ENCODE measurements around the gene FBXO41.

GRCh38 chr2:73333564-73333963 lies 49.3 kb upstream of the FBXO41 start:
- TF ChIP-seq CTCF (IDR thresholded peaks at IDR 0.05) (no peak), POLR2A (IDR thresholded peaks at IDR 0.05) (no peak), POLR2AphosphoS5 (IDR thresholded peaks at IDR 0.05) (no peak), EP300 (IDR thresholded peaks at IDR 0.05) (no peak)

All from suprapubic skin (tissue), 4 donors.